K562 (cell line): ENCODE data around the gene TXLNA. TPM values are rescaled to one million over a fixed set of nuclear protein-coding genes. Genes with fewer than 3 reads are reported as not detected.

ENCODE experiments used
- BRF1 ChIP-seq: IDR thresholded peaks from 3 replicates; pipeline ENCODE4 v1.6.1; 2011; ENCODE audit warnings: borderline replicate concordance, mild to moderate bottlenecking; ENCODE audit not compliant: insufficient read length; ENCODE audit errors: extremely low read depth
- HINFP ChIP-seq: fragments of 450-650 bp; conservative IDR thresholded peaks from 2 replicates; pipeline ENCODE4 v1.6.1; 2016; ENCODE audit warnings: missing genetic modification characterization, low read depth, mild to moderate bottlenecking, control low read depth, missing compliant biosample characterization
- NR2C2 ChIP-seq, 2 experiments: fragments of 200-800 bp in 1 of 2; sonication (Bioruptor generic) in 1 of 2; sonication (generic) in 1 of 2; formaldehyde crosslinking in 1 of 2; IDR thresholded peaks; 2 replicates each; pipeline versions ENCODE4 v1.6.1 to v1.8.0; 2016 to 2022; ENCODE audit warnings: mild to moderate bottlenecking in 1 of 2, missing compliant biosample characterization in 1 of 2, missing genetic modification characterization in 1 of 2, missing genetic modification reagents in 1 of 2
- RAD21 ChIP-seq, 2 experiments: fragments of 250-450 bp in 1 of 2; fragments of 450-650 bp in 1 of 2; sonication (Bioruptor Pico) in 1 of 2; formaldehyde crosslinking in 1 of 2; IDR thresholded peaks in 1 of 2; conservative IDR thresholded peaks in 1 of 2; 2 replicates each; pipeline versions ENCODE4 v1.4.0 to v1.8.0; 2020 to 2022; ENCODE audit warnings: mild to moderate bottlenecking in 2 of 2, moderate library complexity in 1 of 2
- SMAD2 ChIP-seq: fragments of 150-350 bp; IDR thresholded peaks from 2 replicates; pipeline ENCODE4 v1.6.1; 2014; ENCODE audit warnings: low read depth, mild to moderate bottlenecking, low read length
- TARDBP ChIP-seq: fragments of 450-650 bp; IDR thresholded peaks from 2 replicates; pipeline ENCODE4 v1.6.1; 2016
- TGIF2 ChIP-seq: sonication (generic); formaldehyde crosslinking; IDR thresholded peaks from 2 replicates; pipeline ENCODE4 v1.8.1; 2022; ENCODE audit warnings: mild to moderate bottlenecking, missing genetic modification reagents, moderate library complexity
- ZFPM2 ChIP-seq: fragments of 250-450 bp; sonication (Bioruptor Pico); IDR thresholded peaks from 2 replicates; pipeline ENCODE4 v1.5.1; 2022; ENCODE audit warnings: mild to moderate bottlenecking
- ZNF232 ChIP-seq: sonication (generic); formaldehyde crosslinking; IDR thresholded peaks from 2 replicates; pipeline ENCODE4 v1.8.0; 2022; ENCODE audit warnings: mild to moderate bottlenecking, missing genetic modification reagents
- ZNF324 ChIP-seq: fragments of 250-450 bp; sonication (Bioruptor Pico); IDR thresholded peaks from 2 replicates; pipeline ENCODE4 v1.4.0; 2020; ENCODE audit warnings: mild to moderate bottlenecking
- polyA plus RNA-seq, 8 experiments: library from polyadenylated mRNA; depleted of rRNA in 4 of 8; stranded (reverse) in 5 of 8; unstranded in 3 of 8; fragments of >200 nt; fragmentation: Nextera tagmentation in 2 of 8; fragmentation: Illumina TruSeq in 1 of 8; extraction: Ambion mirVana in 2 of 8; extraction: Trizol in 1 of 8; gene quantifications; 2 replicates each; pipeline versions ENCODE4 v1.2.1 to v1.2.3, GENCODE V29; 2011 to 2014; ENCODE audit warnings: inconsistent platforms in 1 of 8, missing spikeins in 1 of 8
- total RNA-seq, 7 experiments: library from RNA; depleted of rRNA in 6 of 7; stranded (reverse); fragments of >200 nt in 6 of 7; fragmentation: Illumina TruSeq in 2 of 7; extraction: Trizol in 2 of 7; gene quantifications; 2 replicates each; pipeline versions ENCODE4 v1.2.1 to v1.2.3, GENCODE V29; 2011 to 2021; ENCODE audit warnings: low replicate concordance in 1 of 7
- TF ChIP-seq, protein P1 (sequence below): IDR thresholded peaks from 2 replicates; pipeline ENCODE4 v1.6.1; 2014; ENCODE audit warnings: antibody characterized with exemption
- TF ChIP-seq, protein P2 (sequence below): fragments of 250-450 bp; sonication (Bioruptor Pico); IDR thresholded peaks from 2 replicates; pipeline ENCODE4 v1.6.1; 2021; ENCODE audit warnings: mild to moderate bottlenecking
- TF ChIP-seq, protein P3 (sequence below): fragments of 450-650 bp; IDR thresholded peaks from 2 replicates; pipeline ENCODE4 v1.6.1; 2017; ENCODE audit warnings: antibody characterized with exemption

Gene TXLNA
- total and polyA plus RNA-seq, 9 of the 15 experiments (the other 6 are each of a cell fraction or from before 2014, with no cell fraction given): 9.2 to 54.5 (median 39.3) TPM

DNA sequence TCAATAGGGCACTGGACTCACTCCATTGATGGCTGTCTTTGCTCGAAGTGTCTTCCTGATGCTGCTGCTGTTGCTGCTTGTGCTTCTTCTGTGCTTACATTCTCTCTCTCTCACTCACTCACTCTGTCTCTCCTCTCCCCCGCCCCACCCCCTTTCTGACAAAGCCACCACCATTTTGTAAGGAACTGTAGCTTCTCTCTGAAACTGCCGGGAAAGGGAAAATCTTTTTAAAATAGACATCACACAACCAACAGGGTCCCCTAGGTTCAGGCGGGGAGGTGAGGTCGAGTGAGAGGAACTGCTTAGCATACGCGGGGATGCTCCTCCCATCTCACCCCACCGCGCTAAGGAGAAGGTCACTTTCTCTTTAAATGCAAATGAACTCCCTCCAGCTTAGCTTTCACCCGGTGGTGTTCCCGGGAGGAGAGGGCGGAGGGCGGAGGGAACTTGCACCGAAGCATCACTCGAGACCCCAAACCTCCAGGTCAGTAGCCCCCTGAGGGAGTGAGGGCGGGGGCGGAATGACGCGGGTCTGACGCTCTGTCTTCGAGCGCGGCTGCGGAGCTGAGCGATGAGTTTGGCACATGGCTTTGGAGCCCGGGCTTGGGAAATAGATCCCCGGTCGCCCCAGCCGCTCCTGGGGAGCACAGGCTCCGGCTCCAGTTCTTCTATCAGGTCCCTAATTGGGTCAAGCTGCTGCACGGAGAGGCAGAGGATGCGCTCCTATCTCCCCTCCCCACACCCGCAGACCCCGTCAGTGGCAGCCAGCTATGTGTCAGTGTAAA, 20.9 kb downstream of the TXLNA start, which contains the start of gene CCDC28B (continued):
- TF ChIP-seq, protein P1, sequence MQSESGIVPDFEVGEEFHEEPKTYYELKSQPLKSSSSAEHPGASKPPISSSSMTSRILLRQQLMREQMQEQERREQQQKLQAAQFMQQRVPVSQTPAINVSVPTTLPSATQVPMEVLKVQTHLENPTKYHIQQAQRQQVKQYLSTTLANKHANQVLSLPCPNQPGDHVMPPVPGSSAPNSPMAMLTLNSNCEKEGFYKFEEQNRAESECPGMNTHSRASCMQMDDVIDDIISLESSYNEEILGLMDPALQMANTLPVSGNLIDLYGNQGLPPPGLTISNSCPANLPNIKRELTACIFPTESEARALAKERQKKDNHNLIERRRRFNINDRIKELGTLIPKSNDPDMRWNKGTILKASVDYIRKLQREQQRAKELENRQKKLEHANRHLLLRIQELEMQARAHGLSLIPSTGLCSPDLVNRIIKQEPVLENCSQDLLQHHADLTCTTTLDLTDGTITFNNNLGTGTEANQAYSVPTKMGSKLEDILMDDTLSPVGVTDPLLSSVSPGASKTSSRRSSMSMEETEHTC: no peak
- TF ChIP-seq ZNF232: 0 out of 2 replicates have a peak, but pooled peaks have one; percentile 64
- TF ChIP-seq HINFP (tag): no peak
- TF ChIP-seq NR2C2 (CRISPR knock-in tag; IDR thresholded peaks at IDR 0.05): no peak
- TF ChIP-seq NR2C2 (tag; IDR thresholded peaks at IDR 0.05): peak; percentile 70; the same call in 1 of the 2 replicates
- no peak for TF ChIP-seq TGIF2 (CRISPR knock-in tag)
- TF ChIP-seq ZFPM2 (CRISPR knock-in tag): no peak
- no peak for TF ChIP-seq TARDBP
- no peak for TF ChIP-seq SMAD2
- TF ChIP-seq BRF1: no peak
- no peak for TF ChIP-seq RAD21 (CRISPR knock-in tag; conservative IDR thresholded peaks at IDR 0.05 in 1 of 2, IDR thresholded peaks at IDR 0.05 in 1 of 2)
- no peak for TF ChIP-seq ZNF324
- TF ChIP-seq, protein P2, sequence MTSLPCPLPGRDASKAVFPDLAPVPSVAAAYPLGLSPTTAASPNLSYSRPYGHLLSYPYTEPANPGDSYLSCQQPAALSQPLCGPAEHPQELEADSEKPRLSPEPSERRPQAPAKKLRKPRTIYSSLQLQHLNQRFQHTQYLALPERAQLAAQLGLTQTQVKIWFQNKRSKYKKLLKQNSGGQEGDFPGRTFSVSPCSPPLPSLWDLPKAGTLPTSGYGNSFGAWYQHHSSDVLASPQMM (CRISPR knock-in tag): no peak
- TF ChIP-seq, protein P3, sequence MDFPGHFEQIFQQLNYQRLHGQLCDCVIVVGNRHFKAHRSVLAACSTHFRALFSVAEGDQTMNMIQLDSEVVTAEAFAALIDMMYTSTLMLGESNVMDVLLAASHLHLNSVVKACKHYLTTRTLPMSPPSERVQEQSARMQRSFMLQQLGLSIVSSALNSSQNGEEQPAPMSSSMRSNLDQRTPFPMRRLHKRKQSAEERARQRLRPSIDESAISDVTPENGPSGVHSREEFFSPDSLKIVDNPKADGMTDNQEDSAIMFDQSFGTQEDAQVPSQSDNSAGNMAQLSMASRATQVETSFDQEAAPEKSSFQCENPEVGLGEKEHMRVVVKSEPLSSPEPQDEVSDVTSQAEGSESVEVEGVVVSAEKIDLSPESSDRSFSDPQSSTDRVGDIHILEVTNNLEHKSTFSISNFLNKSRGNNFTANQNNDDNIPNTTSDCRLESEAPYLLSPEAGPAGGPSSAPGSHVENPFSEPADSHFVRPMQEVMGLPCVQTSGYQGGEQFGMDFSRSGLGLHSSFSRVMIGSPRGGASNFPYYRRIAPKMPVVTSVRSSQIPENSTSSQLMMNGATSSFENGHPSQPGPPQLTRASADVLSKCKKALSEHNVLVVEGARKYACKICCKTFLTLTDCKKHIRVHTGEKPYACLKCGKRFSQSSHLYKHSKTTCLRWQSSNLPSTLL: no peak
